ENCODE results near the gene OGFOD1.

OGFOD1 gene

DNA sequence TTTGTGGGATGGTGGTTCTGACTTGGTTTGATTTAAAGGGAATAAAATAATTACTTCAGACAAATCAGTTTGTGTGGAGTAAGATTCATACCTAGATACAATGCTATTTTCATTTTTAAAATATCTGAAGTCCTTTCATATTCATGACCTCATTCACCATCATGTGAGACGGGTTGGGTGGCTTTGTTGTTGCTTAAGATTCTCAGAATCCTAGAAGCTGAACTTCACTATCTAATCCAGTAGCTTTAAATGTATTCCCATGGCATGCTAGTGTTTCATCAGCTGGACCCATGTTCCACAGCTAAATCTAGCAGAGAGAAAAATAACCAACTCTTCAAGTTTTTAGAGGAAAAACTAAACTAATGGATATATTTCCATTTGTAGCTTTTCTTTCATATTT is 23.3 kb upstream of the OGFOD1 start:
- DNase-seq = no peak

DNA sequence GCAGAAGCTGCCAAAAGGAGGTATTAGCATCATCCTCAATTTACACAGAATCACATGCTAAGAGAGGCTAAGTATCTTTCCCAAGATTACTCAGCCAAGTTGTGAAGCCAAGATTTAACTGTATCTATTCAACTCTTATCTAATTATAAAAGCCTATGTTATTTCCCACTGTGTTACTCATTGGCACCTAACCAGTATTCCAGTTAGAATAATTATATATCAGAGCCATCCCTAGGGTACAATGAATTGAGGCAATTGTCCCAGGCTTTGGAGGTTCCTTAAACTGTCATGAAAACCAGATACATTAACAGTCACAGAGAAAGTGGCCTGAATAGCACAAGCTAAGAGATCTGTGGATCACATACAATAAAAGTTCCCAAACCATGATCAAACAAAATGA is 15.1 kb upstream of the OGFOD1 start:
- no peak for DNase-seq

DNA sequence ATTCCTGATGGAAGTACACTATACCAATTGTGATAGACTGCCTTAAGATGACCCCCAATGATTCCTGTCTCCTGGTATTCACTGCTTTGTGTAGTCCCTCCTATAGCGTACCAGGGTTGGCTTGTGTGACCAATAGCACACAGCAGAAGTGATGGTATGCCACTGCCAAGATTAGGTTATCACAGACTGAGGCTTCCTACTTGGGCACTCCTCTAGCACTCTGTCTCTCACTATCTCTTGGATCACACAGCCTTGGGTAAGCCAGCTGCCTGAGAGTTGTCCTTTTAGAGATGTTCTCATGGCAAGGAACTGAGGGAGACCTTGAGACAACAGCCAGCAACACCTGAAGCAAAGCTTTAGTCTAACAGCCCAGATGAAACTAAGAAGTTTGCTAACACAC is 13.3 kb upstream of the OGFOD1 start:
- DNase-seq = no peak

DNA sequence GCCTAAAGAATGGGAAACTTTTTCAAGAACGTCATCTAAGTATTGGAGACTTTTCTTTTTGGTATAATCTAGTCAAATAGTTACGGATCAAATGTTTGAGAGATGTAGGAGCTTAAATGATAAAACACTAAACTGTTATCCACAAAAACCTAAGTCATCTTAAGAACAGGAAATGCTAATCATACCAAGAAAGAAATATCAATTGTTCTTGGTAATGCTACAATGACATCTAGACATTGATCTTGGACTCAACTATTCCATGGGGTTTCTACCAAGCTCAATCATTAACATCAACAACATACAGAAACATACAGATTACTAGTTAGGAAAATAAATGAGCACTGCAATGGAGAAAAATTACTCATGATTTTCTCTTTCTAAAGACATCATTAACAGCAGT is 4.1 kb upstream of the OGFOD1 start:
- no peak for DNase-seq

DNA sequence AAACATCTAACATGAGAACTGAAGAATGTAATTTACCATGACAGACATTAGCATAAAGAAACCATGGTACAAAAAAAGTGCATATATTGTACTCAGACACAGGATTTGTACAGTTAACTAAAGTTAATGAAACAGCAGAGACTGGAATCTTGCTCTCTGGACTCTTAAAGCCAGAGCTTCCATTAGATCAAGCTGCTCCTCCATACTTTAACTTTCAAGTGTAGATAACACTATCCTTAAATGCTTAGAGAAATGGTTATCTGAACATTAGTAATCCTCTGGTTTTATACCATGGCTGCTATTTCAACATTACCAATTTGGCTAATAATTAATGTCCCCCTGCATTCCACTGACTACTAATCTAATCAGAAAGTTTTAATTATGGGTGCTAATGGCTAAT is 3.3 kb upstream of the OGFOD1 start:
- DNase-seq = no peak

DNA sequence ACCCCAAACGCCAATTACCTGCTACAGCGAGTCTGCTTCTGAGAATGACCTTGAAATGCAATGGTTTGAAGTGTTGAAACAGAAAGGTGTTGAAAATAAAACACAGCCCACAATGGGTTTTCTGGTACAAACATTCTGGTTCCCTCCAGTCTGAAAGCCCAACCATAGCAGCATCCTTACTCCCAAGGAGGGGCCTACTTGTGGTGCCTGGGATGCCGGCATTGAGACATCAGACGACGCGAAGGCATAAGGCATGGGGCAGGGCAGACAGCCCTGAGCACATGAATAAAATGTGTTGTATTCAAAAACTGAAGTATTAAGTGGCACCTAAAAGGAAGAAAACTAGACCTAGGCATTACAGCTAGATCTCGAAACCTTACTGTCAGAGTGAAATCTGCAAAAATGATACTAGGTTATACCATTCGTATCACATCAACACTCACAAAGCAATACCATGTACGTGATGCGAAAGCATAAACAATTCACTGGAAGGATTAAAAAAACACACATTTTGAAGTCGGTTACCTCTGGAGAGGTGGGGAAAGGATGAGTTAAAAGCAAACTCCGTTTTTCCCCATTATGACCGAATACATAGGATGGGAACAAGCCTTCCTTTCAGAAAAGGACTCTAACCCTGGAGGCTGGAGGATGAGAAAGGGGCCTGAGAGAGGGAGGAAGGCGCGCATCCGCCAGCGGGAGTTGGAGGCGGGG is 924 bp upstream of the OGFOD1 start:
- peak; percentile 14 for DNase-seq

DNA sequence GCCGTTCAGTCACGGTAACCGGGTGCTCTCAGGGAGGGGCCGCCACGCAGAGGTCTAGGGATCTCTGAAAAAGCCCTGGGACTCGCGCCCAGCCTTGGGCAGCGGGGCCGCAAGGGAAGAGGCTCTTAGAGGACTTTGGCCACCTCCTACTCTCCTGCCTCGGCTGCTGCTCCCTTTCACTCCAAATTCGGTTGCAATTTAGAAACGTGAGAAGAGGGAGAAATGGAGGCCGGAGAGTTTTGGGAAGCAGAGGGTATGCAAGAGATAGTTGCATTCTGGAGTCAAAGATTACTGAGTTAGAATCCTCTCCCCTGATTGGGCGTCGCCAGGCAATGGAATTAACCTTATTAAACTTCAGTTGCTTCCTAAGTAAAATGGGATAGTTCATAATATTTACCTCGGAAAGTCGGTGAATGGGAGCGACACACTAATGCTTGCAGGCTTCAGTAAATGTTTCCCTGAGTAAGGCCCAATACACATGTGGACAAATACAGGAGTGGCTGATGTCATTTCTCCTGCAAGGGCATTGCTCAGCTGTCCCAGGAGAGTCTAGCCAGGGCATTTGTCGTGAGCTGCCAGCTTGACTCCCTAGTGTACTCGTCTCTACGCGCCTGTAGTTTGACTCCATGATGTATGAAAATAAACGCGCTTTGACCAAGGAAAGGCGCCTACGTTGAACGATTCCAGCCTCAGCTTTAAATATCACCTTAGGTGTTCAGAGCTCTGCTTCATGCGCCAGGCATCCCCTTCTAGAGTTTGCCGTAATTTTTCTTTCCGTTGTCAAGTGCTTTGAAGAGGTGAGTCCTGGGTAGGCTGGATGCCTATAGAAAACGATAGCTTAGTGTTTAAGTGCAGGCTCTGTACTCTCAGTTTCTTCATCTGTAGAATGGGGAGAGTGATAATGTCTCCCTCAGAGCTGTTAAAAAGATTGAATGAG is 667 bp downstream of the OGFOD1 start:
- peak; percentile 24 for DNase-seq

DNA sequence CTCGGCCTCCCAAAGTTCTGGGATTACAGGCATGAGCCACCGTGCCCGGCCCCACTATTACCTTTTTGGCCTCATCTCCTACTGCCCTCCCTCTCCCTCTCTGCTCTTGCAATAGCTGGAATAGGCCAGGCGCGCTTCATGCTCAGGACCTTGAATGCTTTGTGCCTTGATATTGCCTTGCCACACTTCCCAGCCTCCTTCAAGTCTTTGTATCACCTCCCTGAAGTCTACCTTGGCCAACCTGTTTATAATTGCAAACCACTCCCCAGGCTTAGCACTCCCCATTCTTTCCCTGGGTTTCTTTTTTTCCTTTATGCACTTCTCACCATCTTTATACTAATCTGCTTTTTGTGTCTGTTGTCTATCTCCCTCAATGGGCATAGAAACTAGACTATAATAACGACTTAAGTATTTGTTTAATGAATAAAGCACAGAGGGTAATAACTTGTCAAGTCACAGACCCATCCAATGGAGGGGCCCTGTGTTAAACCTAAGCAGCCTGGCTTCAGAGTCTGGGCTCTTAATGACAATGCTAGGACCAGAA is 6.6 kb downstream of the OGFOD1 start:
- no peak for DNase-seq

DNA sequence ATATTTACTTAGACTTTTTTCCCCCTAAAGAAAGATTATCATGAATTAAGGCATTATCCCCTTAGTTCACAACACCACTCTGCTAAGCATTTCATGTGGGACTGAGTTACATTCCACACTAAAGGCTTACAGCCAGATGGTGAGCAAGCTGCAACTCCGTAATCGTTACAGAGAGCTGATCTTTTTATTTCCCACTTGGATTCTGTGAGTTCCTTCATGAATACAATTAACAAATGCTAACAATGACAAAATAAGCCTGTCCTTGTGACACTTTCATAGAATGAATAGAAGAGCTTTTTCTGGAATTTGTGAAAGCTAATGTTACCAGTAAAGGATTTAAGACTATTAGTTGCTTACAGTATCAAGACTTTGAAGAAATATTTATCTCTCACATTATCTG is 8.7 kb downstream of the OGFOD1 start:
- no peak for DNase-seq

DNA sequence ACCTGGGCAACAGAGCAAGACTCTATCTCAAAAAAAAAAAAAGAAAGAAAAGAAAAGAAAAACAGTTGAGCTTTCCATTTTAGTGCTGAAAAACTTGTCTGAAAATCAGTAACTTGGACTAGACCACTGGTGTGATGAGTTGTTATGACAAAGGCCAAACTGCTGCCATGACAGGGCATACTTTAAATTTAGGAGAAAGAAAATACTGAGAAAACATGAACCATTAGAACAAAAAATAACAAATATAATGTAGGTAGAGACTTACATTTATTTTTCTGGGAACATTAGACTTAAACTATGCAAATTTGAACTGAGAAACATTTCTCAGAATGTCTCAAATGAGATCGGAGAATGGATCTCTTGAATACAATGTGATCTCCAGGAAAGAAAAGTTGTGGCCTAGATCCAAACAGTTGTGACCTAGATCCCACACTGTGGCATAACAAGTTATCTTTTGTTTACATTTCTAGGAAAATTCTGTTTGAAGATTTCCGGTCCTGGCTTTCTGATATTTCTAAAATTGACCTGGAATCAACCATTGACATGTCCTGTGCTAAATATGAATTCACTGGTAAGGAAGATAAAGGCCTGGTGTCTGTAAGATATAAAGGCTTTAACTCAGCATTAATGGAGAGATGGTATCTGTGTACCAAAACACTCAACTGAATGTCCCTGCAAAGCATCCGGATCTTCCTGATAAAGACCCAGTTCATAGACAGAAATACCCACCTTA is 10.9 kb downstream of the OGFOD1 start:
- DNase-seq = no peak

DNA sequence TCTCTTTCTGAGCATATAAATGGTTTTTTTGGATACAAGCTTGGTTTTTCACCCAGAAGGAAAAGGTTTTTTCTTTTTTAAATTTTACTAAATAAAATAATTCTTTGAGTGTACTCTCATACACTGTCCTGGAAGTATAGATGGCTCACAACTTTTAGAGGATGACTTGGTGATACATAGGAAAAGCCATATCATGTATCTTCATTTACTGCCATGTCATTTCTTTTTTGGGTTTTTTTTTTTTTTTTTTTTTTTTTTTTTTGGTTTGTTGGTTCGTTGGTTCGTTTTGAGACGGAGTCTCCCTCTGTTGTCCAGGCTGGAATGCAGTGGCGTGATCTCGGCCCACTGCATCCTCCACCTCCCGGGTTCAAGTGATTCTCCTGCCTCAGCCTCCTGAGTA is 11.8 kb downstream of the OGFOD1 start:
- DNase-seq = no peak

DNA sequence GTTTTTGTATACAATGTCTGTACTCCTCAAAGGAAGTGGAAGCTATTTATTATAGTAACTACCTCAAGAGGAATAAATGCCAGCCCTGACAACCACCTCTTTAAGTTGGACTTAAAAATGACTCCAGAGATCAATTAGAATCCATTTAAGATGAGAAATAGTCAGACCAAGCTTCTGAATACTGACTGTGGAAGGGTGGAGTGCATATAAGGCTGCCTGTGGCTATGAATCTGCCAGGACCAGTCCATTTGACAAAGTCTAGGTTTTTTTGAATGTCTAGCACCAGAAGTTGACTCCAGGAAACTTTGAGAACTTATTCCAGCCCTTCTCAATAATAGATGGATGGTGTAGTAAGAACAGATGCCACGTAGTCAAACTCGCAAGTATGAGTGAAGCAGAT is 15.0 kb downstream of the OGFOD1 start:
- no peak for DNase-seq

DNA sequence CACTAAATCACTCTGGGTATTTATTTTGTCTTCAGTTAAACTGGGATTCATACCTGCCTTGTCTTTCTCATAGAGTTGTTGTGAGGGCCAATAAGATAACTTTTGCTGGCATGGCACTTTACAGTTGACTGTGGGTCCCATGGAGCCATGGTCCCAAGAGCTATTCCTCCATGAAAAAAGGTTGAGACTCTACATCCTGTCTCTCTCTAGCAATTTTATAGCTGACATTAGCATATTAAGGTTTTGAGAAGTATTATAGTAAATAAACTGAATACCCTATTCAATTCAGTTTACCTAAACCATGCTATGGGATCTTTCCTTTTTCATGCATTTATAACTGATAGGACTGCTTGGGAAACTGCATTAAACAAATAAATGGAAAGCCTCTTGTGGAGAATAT is 17.4 kb downstream of the OGFOD1 start:
- no peak for DNase-seq

DNA sequence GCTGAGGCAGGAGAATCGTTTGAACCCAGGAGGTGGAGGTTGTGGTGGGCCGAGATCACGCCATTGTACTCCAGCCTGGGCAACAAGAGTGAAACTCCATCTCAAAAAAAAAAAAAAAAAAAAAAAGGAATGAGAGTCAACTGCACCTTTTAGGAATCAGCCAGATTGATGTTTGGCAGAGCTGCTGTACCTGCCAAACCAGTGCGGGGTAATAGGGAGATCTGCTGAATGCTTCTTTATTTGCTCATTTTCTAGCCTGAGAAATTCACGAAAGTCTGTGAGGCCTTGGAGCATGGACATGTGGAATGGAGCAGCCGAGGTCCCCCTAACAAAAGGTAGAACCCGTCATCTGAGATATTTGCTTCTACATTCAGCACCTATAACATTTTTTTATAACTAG is 18.4 kb downstream of the OGFOD1 start:
- DNase-seq = no peak

DNA sequence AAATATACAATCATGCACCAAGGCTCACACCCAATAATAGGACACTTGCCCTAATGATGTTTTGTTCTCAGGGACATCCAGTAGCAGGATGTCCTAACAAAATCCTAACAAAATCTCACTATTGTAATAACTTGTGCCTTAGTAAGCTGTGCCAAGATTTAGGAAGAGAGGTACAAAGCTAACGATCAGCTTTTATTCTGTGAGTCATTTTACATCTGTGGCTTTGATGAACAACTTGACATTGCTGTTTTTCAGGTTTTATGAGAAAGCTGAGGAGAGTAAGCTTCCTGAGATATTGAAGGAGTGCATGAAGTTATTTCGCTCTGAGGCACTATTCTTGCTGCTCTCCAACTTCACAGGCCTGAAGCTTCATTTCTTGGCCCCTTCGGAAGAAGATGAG is 18.9 kb downstream of the OGFOD1 start:
- no peak for DNase-seq

DNA sequence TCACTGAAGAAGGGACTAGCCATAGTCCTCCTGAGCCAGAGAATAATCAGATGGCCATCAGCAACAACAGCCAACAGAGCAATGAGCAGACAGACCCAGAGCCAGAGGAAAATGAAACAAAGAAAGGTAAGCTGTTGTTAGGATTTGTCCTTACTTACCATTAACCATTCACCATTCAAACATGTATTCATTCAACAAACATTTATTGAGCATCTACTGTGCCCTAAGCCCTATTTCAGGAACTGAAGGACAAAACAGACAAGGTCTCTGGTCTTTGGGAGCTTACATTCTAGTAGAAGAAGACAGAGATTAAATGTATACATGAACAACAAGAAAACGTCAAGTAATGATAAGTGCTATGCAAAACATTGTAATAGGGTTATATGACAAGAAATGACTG is 19.3 kb downstream of the OGFOD1 start:
- DNase-seq = no peak

DNA sequence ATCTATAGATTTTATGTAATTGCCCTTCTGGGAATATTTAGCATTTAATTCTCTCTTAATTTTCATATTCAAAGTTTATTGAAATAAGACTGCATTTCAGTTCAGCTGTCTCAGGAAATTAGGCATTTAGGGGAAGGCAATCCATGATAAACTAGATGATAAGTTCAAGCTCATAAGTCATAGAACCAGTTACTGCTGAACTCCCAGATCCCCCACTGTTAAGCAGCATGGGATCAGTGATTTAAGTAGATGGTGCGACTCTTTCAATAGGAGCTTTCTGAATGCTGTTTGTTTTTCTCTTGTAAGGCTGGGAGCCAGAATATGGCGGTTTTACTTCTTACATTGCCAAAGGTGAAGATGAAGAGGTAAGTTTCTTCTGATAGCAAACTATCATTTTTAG is 23.8 kb downstream of the OGFOD1 start:
- no peak for DNase-seq

DNA sequence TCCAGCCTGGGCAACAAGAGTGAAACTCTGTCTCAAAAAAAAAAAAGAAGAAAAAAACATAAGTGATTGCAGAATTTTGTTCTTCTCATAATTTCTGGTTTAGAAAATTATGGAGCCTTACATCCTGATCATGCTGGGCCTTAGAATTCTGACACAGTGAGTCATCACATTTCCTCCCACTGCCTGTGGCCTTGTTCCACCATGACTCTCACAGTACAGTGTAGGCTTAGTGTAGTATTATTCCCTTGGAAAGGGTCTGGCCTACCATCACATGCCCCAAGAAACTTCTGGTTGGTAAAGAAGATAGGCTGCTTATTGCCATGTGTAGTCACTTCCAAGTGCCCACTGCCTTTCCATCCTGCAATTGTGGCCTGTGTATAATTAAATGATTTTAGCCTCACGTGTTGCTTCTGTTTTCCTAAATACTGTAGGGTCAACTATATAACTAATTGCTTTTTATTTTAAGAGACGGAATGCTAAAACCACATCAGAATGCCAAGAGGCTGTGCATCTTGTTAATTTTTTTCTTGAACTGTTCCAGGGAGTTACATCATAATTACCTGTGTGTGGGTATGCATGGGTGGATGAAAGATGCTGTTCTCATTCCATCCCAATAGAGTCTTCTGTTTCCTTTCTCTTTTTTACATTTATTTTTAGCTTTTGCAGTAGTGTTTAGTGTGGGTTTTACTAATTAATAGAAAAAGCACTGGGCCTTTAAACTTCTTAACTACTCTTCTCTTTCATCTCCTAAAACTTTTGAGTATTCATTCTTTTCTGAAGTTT is 25.9 kb downstream of the OGFOD1 start:
- peak; percentile 73 for DNase-seq

DNA sequence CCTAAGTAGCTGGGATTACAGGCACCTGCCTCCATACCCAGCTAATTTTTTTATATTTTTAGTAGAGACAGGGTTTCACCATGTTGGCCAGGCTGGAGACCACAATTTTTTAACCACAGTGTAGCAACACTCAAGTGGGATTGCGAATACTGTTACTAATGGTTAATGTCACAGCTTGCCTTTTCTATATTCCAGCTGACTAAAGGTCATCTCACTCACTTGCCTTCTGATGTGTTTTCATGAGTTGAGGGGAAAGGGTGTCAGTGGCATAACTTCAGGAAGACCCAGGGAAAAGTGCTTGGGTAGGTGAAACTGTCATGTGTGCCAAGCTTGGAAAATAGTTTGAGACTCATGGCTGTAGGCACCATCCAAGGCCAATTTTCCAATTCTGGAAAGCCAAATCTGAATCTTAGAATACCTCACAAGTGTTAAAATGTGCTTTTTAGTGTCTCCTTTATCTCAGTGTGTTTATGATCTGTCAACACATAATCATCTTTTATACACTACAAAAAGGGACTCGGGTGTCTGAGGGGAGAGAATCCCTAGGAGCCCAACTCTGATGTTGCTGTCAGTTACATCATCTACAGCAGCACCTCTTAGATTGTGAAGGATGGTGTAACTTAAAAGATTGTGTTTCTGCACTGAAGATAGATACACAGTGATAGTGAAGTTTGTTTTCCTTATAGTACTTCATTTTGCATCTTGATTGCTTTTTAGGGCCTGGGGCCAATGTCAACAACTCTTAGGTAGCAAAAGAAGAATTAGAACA is 27.1 kb downstream of the OGFOD1 start:
- peak; percentile 70 for DNase-seq

DNA sequence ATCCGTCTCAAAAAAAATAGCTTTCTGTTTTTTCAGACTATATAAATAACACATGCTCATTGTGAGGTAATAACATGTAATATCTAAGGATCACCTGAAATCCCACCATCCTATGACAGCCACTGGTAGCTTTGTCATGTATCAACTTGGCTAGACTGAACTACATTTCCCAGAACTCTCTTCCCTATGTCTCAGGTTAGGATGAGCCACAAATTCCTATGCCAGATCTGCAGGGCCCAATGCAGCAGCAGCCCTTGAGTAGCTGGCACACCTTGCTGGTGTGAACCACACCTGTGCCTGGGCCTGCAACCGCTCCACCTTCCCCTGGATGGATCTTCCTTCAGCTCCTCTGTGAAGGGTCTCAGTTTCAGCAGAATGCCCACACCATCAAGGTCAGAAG is 28.1 kb downstream of the OGFOD1 start:
- no peak for DNase-seq

DNA sequence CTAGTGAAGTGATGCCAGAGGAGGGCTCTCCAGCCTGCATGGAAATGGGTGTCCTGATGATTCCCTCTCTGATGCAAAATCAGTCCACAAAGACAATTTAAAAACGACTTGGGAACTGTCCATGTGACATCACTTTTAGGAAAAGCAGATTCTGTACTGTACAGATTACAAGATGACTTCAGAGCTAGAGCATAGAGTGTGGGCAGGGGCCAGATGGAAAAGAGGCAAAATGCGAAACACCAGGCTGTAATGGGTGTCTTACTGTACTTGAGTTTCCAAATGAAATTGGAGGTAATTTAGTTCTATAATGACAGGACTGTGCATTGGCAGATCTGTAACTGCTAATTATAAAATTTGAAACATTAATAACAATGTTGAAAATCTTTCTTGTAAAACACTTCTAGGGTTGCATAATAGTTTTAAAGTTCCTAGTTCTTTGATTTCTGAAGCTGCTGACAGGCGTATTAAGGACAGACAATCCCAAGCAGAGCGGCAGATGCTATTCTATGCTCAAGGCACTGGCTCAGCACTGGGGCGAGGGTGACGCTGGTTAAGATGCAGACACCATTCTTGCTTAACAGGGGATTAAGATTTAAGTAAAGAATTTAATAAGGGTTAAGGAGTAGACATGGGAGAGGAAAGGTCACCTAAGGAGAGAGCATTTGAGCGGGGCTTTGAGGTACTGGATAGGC is 29.6 kb downstream of the OGFOD1 start:
- peak; percentile 23 for DNase-seq
